Measurements from ENCODE around the gene SPHK2.

DNA sequence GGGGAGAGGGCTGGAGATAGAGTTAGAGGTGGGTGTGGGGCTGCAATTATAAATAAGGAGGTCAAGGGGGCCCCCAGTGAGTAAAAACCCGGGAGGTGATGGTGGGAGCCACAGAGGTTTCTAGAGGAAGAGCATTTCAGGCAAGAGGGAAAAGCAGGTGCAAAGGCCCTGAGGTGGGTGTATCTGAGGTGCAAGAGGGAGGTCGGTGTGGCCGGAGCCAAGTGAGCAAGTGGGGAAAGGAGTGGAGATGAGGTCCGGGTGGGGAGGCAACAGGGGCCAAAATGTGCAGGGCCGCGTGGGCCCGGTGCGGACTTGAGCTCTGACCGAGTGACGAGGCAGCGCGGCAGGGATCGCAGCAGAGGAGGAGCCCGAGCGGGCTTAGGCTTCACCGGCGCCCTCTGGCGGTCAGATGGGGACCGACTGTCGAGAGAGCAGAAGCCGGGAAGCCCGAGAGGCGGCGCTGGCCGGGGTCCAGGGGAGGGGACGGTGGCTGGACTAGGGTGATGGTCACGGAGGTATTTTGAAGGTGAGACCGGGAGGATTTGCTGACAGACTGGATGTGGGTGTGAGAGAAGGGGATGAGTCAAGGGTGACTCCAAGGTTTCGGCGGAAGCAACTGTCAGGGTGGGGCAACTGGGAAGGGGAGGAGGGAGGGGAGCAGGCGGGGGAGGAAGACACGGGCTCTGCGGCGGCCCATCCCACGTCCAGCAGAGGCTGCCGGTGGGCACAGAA lies 30.5 kb upstream of the SPHK2 start:
- TF ChIP-seq POLR2A (IDR thresholded peaks at IDR 0.05) = no peak
- TF ChIP-seq, protein P1, sequence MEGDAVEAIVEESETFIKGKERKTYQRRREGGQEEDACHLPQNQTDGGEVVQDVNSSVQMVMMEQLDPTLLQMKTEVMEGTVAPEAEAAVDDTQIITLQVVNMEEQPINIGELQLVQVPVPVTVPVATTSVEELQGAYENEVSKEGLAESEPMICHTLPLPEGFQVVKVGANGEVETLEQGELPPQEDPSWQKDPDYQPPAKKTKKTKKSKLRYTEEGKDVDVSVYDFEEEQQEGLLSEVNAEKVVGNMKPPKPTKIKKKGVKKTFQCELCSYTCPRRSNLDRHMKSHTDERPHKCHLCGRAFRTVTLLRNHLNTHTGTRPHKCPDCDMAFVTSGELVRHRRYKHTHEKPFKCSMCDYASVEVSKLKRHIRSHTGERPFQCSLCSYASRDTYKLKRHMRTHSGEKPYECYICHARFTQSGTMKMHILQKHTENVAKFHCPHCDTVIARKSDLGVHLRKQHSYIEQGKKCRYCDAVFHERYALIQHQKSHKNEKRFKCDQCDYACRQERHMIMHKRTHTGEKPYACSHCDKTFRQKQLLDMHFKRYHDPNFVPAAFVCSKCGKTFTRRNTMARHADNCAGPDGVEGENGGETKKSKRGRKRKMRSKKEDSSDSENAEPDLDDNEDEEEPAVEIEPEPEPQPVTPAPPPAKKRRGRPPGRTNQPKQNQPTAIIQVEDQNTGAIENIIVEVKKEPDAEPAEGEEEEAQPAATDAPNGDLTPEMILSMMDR (IDR thresholded peaks at IDR 0.05) = peak; percentile 82 to 87 (median 86)
